ENCODE results near the gene SLCO4A1. TPM values are rescaled to one million over a fixed set of nuclear protein-coding genes. Genes with fewer than 3 reads are reported as not detected.
"Not testable (repeated sequence)": the region's sequence is repeated elsewhere in the genome, so short reads cannot be mapped to it uniquely, and the experiment has no call there.

Gene SLCO4A1
- total and polyA plus RNA-seq, 2 experiments from 2014 or later = 0.15 to 1.0 TPM

DNA sequence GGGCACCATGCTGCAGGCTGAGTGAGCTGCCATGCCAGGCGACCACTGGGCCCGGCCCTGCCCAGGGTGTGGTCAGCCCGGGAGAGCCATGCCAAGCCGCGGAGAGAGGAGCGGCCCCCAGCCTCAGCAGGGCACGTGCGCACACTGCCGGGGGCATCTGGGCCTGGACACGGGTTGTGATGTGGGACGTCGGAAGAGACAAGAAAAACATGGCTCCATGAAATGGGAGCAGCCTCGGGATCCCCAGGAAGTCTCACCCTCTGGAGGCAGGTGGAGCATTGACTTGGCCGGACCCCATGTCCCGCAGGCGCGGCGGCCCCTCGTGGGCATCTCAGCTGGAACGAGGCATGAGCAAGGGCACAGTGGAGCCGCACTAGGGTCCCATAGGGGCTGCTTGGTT, 16.8 kb upstream of the SLCO4A1 start:
- DNase-seq (ENCODE audit: low read depth in 1 of 2, low spot score in 1 of 2) = no peak
- Histone ChIP-seq H3K9me3 (ENCODE audit: low read depth) (no peaks in the 10 kb centered on the region), H3K36me3 (no peaks in the 10 kb centered on the region), H3K27me3 (no peaks in the 10 kb centered on the region), H3K4me3 (no peak overlapping the region), H3K27ac (no peak overlapping the region), H3K4me1 (ENCODE audit: low read depth) (peaks cover 8% of the 10 kb centered on the region)
- TF ChIP-seq CTCF (IDR thresholded peaks at IDR 0.05; ENCODE audit: low read depth, low read length) = no peak

DNA sequence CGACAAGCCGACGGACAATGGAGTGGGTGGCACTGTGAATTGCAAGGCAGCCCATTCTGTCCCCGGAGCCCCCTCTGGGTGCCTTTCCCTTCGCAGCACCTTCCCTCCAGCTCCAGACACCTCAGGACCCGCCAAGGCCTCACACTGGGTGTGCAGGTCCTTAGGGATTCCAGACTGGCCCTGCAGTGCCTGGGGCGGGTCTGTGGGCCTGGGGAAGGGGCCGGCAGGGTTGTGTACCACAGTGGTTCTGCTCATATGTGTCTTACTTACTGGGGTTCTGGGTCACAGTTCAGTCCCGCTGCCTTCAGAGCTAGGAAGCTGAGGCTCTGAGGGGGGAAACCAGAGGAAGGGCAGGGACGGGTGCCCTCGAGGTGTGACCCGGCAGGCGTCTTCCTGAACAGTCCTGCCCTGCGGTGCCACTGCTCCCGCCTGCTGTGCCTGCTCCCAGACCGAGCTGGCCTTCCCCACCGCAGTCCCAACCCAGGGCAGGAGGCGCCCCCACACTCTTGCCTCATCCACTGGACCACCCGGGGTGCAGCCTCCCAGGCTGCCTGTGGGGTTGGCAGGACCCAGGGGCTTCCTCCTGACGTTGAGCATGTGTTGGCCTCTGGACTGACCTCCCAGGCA, 16.3 kb upstream of the SLCO4A1 start:
- TF ChIP-seq CTCF (IDR thresholded peaks at IDR 0.05; ENCODE audit: low read depth, low read length) = no peak
- H3K4me1 ChIP-seq (ENCODE audit: low read depth) = peaks cover 8% of the 10 kb centered on the region
- no peak for DNase-seq (ENCODE audit: low read depth in 1 of 2, low spot score in 1 of 2)
- no peak overlapping the region for H3K4me3 ChIP-seq
- H3K9me3 ChIP-seq (ENCODE audit: low read depth) = no peaks in the 10 kb centered on the region
- no peaks in the 10 kb centered on the region for H3K27me3 ChIP-seq
- no peaks in the 10 kb centered on the region for H3K36me3 ChIP-seq
- H3K27ac ChIP-seq = no peak overlapping the region

GRCh38 chr20:62627425-62627824, 14.9 kb upstream of the SLCO4A1 start:
- not testable (repeated sequence) for DNase-seq (ENCODE audit: low read depth in 1 of 2, low spot score in 1 of 2); H3K27me3 ChIP-seq; H3K27ac ChIP-seq; H3K4me3 ChIP-seq; H3K36me3 ChIP-seq; H3K4me1 ChIP-seq (ENCODE audit: low read depth); H3K9me3 ChIP-seq (ENCODE audit: low read depth)

GRCh38 chr20:62627901-62628612, 14.2 kb upstream of the SLCO4A1 start:
- Histone ChIP-seq H3K27me3 (no peaks in the 10 kb centered on the region), H3K9me3 (ENCODE audit: low read depth) (no peaks in the 10 kb centered on the region), H3K4me3 (no peak overlapping the region), H3K4me1 (ENCODE audit: low read depth) (peaks cover 8% of the 10 kb centered on the region), H3K36me3 (no peaks in the 10 kb centered on the region), H3K27ac (no peak overlapping the region)
- TF ChIP-seq CTCF (IDR thresholded peaks at IDR 0.05; ENCODE audit: low read depth, low read length) = no peak
- DNase-seq (ENCODE audit: low read depth in 1 of 2, low spot score in 1 of 2) = no peak

- no peaks in the 10 kb centered on the region for H3K9me3 ChIP-seq (ENCODE audit: low read depth)
- peaks cover 2% of the 10 kb centered on the region for H3K4me1 ChIP-seq (ENCODE audit: low read depth)
- no peak for DNase-seq (ENCODE audit: low read depth in 1 of 2, low spot score in 1 of 2)
- no peak for TF ChIP-seq CTCF (IDR thresholded peaks at IDR 0.05; ENCODE audit: low read depth, low read length)
- no peaks in the 10 kb centered on the region for H3K36me3 ChIP-seq
- H3K4me3 ChIP-seq = no peak overlapping the region
- H3K27me3 ChIP-seq = no peaks in the 10 kb centered on the region
- H3K27ac ChIP-seq = no peak overlapping the region
Measured at GRCh38 chr20:62628691-62629090, 13.6 kb upstream of the SLCO4A1 start.

DNA sequence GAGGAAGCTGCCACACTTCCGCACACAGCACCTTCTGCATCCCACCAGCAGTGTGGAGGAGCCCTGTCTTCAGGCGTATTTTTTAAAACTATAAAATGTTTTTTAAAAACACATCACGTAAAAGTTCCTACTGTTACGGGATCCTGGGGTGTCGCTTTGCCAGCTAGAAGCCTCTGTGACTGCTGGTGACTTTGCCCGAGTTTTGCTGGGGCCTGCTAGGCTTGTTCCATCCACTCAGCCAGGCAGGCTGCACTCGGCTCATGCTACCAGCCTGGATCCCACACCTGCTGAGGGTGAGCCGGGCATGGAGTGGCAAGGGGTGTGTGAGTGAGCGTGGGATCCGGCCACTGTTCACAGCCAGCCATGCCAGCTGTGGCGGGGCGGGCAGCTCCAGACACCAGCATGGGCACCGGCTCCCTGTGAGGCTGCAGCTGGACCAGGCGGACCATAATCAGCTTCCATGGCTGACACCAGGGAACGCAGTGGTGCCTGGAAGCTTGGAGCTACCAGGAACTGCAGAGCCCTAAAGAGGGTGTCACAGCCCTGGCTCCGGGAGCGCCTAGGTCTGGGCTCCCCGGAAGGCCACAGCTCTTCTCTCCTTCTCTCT, 12.3 kb upstream of the SLCO4A1 start:
- Histone ChIP-seq H3K4me1 (ENCODE audit: low read depth) (no peaks in the 10 kb centered on the region), H3K27ac (no peak overlapping the region), H3K27me3 (no peaks in the 10 kb centered on the region), H3K9me3 (ENCODE audit: low read depth) (no peaks in the 10 kb centered on the region), H3K4me3 (no peak overlapping the region), H3K36me3 (no peaks in the 10 kb centered on the region)
- DNase-seq (ENCODE audit: low read depth in 1 of 2, low spot score in 1 of 2) = no peak
- no peak for TF ChIP-seq CTCF (IDR thresholded peaks at IDR 0.05; ENCODE audit: low read depth, low read length)

All from cardiac muscle cell (in vitro differentiated cells and primary cell).